Stomach (tissue), 4 donors: ENCODE data around the gene UMAD1.

Experiments
- CTCF ChIP-seq, 7 experiments: fragments of 450-650 bp in 4 of 7; fragments of 200-600 bp in 3 of 7; sonication (generic) in 3 of 7; IDR thresholded peaks; one replicate each; pipeline ENCODE4 v1.5.1; 2016 to 2019; ENCODE audit warnings: antibody characterized with exemption in 7 of 7, control low read depth in 2 of 7, mild to moderate bottlenecking in 1 of 7
- EP300 ChIP-seq: sonication (generic); formaldehyde crosslinking; IDR thresholded peaks from one replicate; pipeline ENCODE4 v1.6.1; 2017; ENCODE audit warnings: antibody characterized with exemption
- POLR2A ChIP-seq, 4 donors: fragments of 450-650 bp; IDR thresholded peaks; one replicate each; pipeline ENCODE4 v1.6.1; 2016; ENCODE audit warnings: antibody characterized with exemption in 4 of 4, control low read depth in 2 of 4, mild to moderate bottlenecking in 1 of 4, moderate library complexity in 1 of 4
- POLR2AphosphoS5 ChIP-seq, 3 donors: sonication (generic); formaldehyde crosslinking; IDR thresholded peaks; one replicate each; pipeline ENCODE4 v1.6.1; 2016; ENCODE audit warnings: antibody characterized with exemption in 3 of 3

- TF ChIP-seq CTCF (IDR thresholded peaks at IDR 0.05) (no peak), POLR2AphosphoS5 (IDR thresholded peaks at IDR 0.05) (no peak), POLR2A (IDR thresholded peaks at IDR 0.05) (no peak), EP300 (no peak)
These were observed 271.0 kb downstream of the UMAD1 start for GRCh38 chr7:7911369-7912123.
